Pancreas (tissue), 10 donors: Measurements from ENCODE around the gene ZC2HC1C. TPM values are rescaled to one million over a fixed set of nuclear protein-coding genes. Genes with fewer than 3 reads are reported as not detected.
A peak's percentile ranks its signal among the peaks of the same experiment; 100 is the strongest.

ENCODE experiments used
- ATAC-seq, 4 donors: fragments of 200-7000 bp; cut with Tn5 transposase; one replicate each; pipeline versions ENCODE4 v1.8.0 to v1.9.1; 2020; ENCODE audit warnings: mild to moderate bottlenecking in 4 of 4, moderate library complexity in 4 of 4
- DNase-seq, 6 donors: peaks; one replicate each; pipeline ENCODE4 v3.0.0-alpha.2; 2020
- FAIRE-seq: peaks from 2 replicates; lab custom pipeline; 2012; peaks lifted over from hg19 to GRCh38; lab: Jason Lieb, UNC
- H3K27ac ChIP-seq, 4 donors: fragments of 200-600 bp; sonication (generic); 1 replicate in 3 of 4; 2 replicates in 1 of 4; pipeline versions ENCODE4 v1.5.0 to v1.8.0; 2020
- H3K27me3 ChIP-seq, 4 donors: fragments of 200-600 bp; one replicate each; pipeline ENCODE4 v1.8.0; 2021
- H3K36me3 ChIP-seq, 3 donors: fragments of 200-600 bp; sonication (generic) in 1 of 3; one replicate each; pipeline versions ENCODE4 v1.5.0 to v1.8.0; 2020 to 2021
- H3K4me1 ChIP-seq, 3 donors: fragments of 200-600 bp; one replicate each; pipeline ENCODE4 v1.8.0; 2021
- H3K4me3 ChIP-seq, 4 donors: fragments of 200-600 bp; sonication (generic) in 2 of 4; one replicate each; pipeline versions ENCODE4 v1.5.0 to v1.8.0; 2020 to 2021
- H3K9me3 ChIP-seq, 4 donors: fragments of 200-600 bp; one replicate each; pipeline ENCODE4 v1.8.0; 2021
- CTCF ChIP-seq, 4 donors: fragments of 200-600 bp; sonication (generic) in 3 of 4; IDR thresholded peaks; one replicate each; pipeline versions ENCODE4 v1.5.0 to v1.8.0; 2021; ENCODE audit warnings: antibody characterized with exemption in 4 of 4
- WGBS, 2 donors: extraction: QIAGEN DNeasy Blood & Tissue Kit; methylation state at CpG; one replicate each; pipeline ENCODE4 v1.1.7; 2013; 5-methylcytosine and 5-hydroxymethylcytosine counted together
- intact Hi-C, 3 donors: fragments of 100-400 bp; cut with DNase I; formaldehyde crosslinking; loops; one replicate each; pipeline versions ENCODE4 v1.11.1 to v1.14.2; 2022
- polyA plus RNA-seq, 2 donors: library from polyadenylated mRNA; stranded (reverse); fragments of 200-250 nt; gene quantifications; one replicate each; pipeline ENCODE4 v1.2.3, GENCODE V29; 2013
- total RNA-seq, 6 donors: library from RNA; stranded (reverse); fragmentation: NEBNext Ultra II Directional in 4 of 6; extraction: Animal tissue kit (Norgen Biotek cat#: 25700) in 4 of 6; gene quantifications; one replicate each; pipeline versions ENCODE4 v1.2.1 to v1.2.4, GENCODE V29; 2021 to 2023
- donor health status: healthy with polysubstance abuse.
- donor health status: DM: no; HTN: no; CAD: no; lungs with moderate emphysema.
- donor health status: DM: no; HTN: no; CAD: no.
- donor health status: control.
- donor health status: control.
- donor health status: Bipolar disorder and iron deficiency.
- donor health status: DM: yes; HTN: yes; CAD: no.
- donor health status: DM: no; HTN: no; CAD: no.
- donor health status: DM: no; HTN: no; CAD: no.
- donor health status: DM: yes; HTN: yes; CAD: no.

The ZC2HC1C gene
- total and polyA plus RNA-seq, 8 donors = 2.6 to 12.1 (median 4.8) TPM

- ATAC-seq (peak; percentile 89 to 95 (median 92)), DNase-seq (no peak), FAIRE-seq (peak; percentile 70)
- WGBS, 2 donors = 17 to 30% methylated on average over 4 of the region's 4 CpGs
- Histone ChIP-seq H3K9me3 (no peaks in the 10 kb centered on the region), H3K27me3 (no peaks in the 10 kb centered on the region), H3K4me1 (peaks cover 10 to 26% (median 18%) of the 10 kb centered on the region in 3 donors), H3K4me3 (no peak overlapping the region), H3K36me3 (peaks cover 0 to 3% (median 0%) of the 10 kb centered on the region in 3 donors), H3K27ac (peak overlapping the region; percentile 4 to 72 (median 52))
- no peak for TF ChIP-seq CTCF (IDR thresholded peaks at IDR 0.05)
- intact Hi-C loops = no loop called here
Measured at GRCh38 chr14:75041613-75042012, 27.8 kb upstream of the ZC2HC1C start.

GRCh38 chr14:75042035-75042434 lies 27.4 kb upstream of the ZC2HC1C start:
- Histone ChIP-seq H3K4me1 (peaks cover 10 to 26% (median 18%) of the 10 kb centered on the region in 3 donors), H3K27me3 (no peaks in the 10 kb centered on the region), H3K36me3 (peaks cover 0 to 3% (median 0%) of the 10 kb centered on the region in 3 donors), H3K4me3 (no peak overlapping the region), H3K9me3 (no peaks in the 10 kb centered on the region), H3K27ac (peak overlapping the region; percentile 4 to 72 (median 34))
- DNase-seq (no peak), FAIRE-seq (no peak), ATAC-seq (peak; percentile 41 to 79 (median 64))
- no peak for TF ChIP-seq CTCF (IDR thresholded peaks at IDR 0.05)
- intact Hi-C loops = no loop called here
- WGBS, 2 donors = 18 to 20% methylated on average over 6 of the region's 6 CpGs

GRCh38 chr14:75044322-75044721 lies 25.1 kb upstream of the ZC2HC1C start:
- WGBS, 2 donors = 16 to 26% methylated on average over 2 of the region's 2 CpGs
- Histone ChIP-seq H3K4me3 (no peak overlapping the region), H3K36me3 (no peaks in the 10 kb centered on the region), H3K9me3 (no peaks in the 10 kb centered on the region), H3K4me1 (peaks cover 10 to 26% (median 18%) of the 10 kb centered on the region in 3 donors), H3K27ac (no peak overlapping the region), H3K27me3 (no peaks in the 10 kb centered on the region)
- no peak for ATAC-seq
- intact Hi-C loops = no loop called here
- TF ChIP-seq CTCF (IDR thresholded peaks at IDR 0.05) = no peak
- DNase-seq = no peak
- FAIRE-seq = no peak

- peaks cover 10 to 29% (median 21%) of the 10 kb centered on the region in 3 donors for H3K4me1 ChIP-seq
- no peaks in the 10 kb centered on the region for H3K27me3 ChIP-seq
- no peaks in the 10 kb centered on the region for H3K36me3 ChIP-seq
- FAIRE-seq (no peak), DNase-seq (no peak), ATAC-seq (no peak)
- no peak for TF ChIP-seq CTCF (IDR thresholded peaks at IDR 0.05)
- intact Hi-C loops = no loop called here
- no peaks in the 10 kb centered on the region for H3K9me3 ChIP-seq
- no peak overlapping the region for H3K27ac ChIP-seq
- 78 to 80% methylated on average over 8 of the region's 8 CpGs for WGBS, 2 donors
- H3K4me3 ChIP-seq = no peak overlapping the region
Measured at GRCh38 chr14:75044752-75045151, 24.7 kb upstream of the ZC2HC1C start.

- DNase-seq (no peak), ATAC-seq (no peak), FAIRE-seq (no peak)
- Histone ChIP-seq H3K27me3 (no peaks in the 10 kb centered on the region), H3K4me3 (no peak overlapping the region), H3K36me3 (no peaks in the 10 kb centered on the region), H3K9me3 (no peaks in the 10 kb centered on the region), H3K27ac (no peak overlapping the region), H3K4me1 (peaks cover 10 to 35% (median 21%) of the 10 kb centered on the region in 3 donors)
- intact Hi-C loops = no loop called here
- TF ChIP-seq CTCF (IDR thresholded peaks at IDR 0.05) = no peak
- 81 to 88% methylated on average over 5 of the region's 5 CpGs for WGBS, 2 donors
Measured at GRCh38 chr14:75046275-75046674, 23.2 kb upstream of the ZC2HC1C start.
